WTC11 (cell line): ENCODE results near the gene DONSON. TPM values are rescaled to one million over a fixed set of nuclear protein-coding genes. Genes with fewer than 3 reads are reported as not detected.

Source experiments
- ATAC-seq: fragments of 200-7000 bp; cut with Tn5 transposase; 2 replicates; pipeline ENCODE4 v1.10.0; 2021; ENCODE audit warnings: mild to moderate bottlenecking, moderate library complexity
- CTCF ChIA-PET: fragments of 300-600 bp; sonication (Branson Sonifier 250); formaldehyde crosslinking; loops from one replicate; lab custom pipeline; 2021; ENCODE audit warnings: antibody characterized with exemption; lab: Charles Lee
- POLR2A ChIA-PET: fragments of 350-600 bp; sonication (Branson Sonifier 250); formaldehyde crosslinking; loops from one replicate; lab custom pipeline; 2021; ENCODE audit warnings: antibody characterized with exemption; lab: Charles Lee
- DNase-seq: peaks from one replicate; pipeline ENCODE4 v3.0.0; 2021; ENCODE audit warnings: low spot score
- H3K27ac Mint-ChIP-seq: 2 replicates; pipeline ENCODE4 v1.8.0; 2021; ENCODE audit warnings: mixed read lengths
- H3K27me3 Mint-ChIP-seq: 2 replicates; pipeline ENCODE4 v1.8.0; 2021; ENCODE audit warnings: low read depth, mild to moderate bottlenecking, moderate library complexity, mixed read lengths
- H3K36me3 Mint-ChIP-seq: 2 replicates; pipeline ENCODE4 v1.8.0; 2021; ENCODE audit warnings: mixed read lengths
- H3K4me1 Mint-ChIP-seq: 2 replicates; pipeline ENCODE4 v1.8.0; 2022; ENCODE audit warnings: mixed read lengths
- H3K4me3 Mint-ChIP-seq: 2 replicates; pipeline ENCODE4 v1.8.0; 2021; ENCODE audit warnings: mild to moderate bottlenecking, moderate library complexity, mixed read lengths
- H3K9me3 Mint-ChIP-seq: 2 replicates; pipeline ENCODE4 v1.8.0; 2021; ENCODE audit warnings: mixed read lengths
- AFF4 ChIP-seq: sonication (generic); formaldehyde crosslinking; IDR thresholded peaks from 2 replicates; pipeline ENCODE4 v1.8.1; 2023; ENCODE audit warnings: mild to moderate bottlenecking, missing genetic modification reagents, borderline replicate concordance
- ATF2 ChIP-seq: sonication (generic); formaldehyde crosslinking; IDR thresholded peaks from 2 replicates; pipeline ENCODE4 v1.8.1; 2022; ENCODE audit warnings: low read depth, missing genetic modification reagents, borderline replicate concordance
- E2F5 ChIP-seq: sonication (generic); formaldehyde crosslinking; IDR thresholded peaks from 2 replicates; pipeline ENCODE4 v1.8.1; 2022; ENCODE audit warnings: mild to moderate bottlenecking, moderate library complexity, missing genetic modification reagents
- ESRRA ChIP-seq: sonication (generic); formaldehyde crosslinking; IDR thresholded peaks from 2 replicates; pipeline ENCODE4 v1.8.1; 2022; ENCODE audit warnings: mild to moderate bottlenecking, missing genetic modification reagents, borderline replicate concordance
- ETV6 ChIP-seq: sonication (generic); formaldehyde crosslinking; IDR thresholded peaks from 2 replicates; pipeline ENCODE4 v1.8.1; 2022; ENCODE audit warnings: mild to moderate bottlenecking, missing genetic modification reagents
- FOXK1 ChIP-seq: sonication (generic); formaldehyde crosslinking; IDR thresholded peaks from 2 replicates; pipeline ENCODE4 v1.8.0; 2022; ENCODE audit warnings: mild to moderate bottlenecking, moderate library complexity, missing genetic modification reagents
- GTF2I ChIP-seq: fragments of 250-450 bp; sonication (Bioruptor Pico); conservative IDR thresholded peaks from 2 replicates; pipeline ENCODE4 v1.4.0; 2021; ENCODE audit warnings: mild to moderate bottlenecking
- NFATC4 ChIP-seq: fragments of 250-450 bp; sonication (Bioruptor Pico); IDR thresholded peaks from 2 replicates; pipeline ENCODE4 v1.9.0; 2021; ENCODE audit warnings: mild to moderate bottlenecking
- NR3C1 ChIP-seq: sonication (generic); formaldehyde crosslinking; conservative IDR thresholded peaks from 2 replicates; pipeline ENCODE4 v1.8.1; 2023; ENCODE audit warnings: low read depth, mild to moderate bottlenecking, missing genetic modification reagents
- PREB ChIP-seq: sonication (generic); formaldehyde crosslinking; IDR thresholded peaks from 2 replicates; pipeline ENCODE4 v1.8.1; 2022; ENCODE audit warnings: mild to moderate bottlenecking, missing genetic modification reagents, moderate library complexity, borderline replicate concordance
- RORB ChIP-seq: fragments of 250-450 bp; sonication (Bioruptor Pico); IDR thresholded peaks from 2 replicates; pipeline ENCODE4 v1.9.0; 2021; ENCODE audit warnings: mild to moderate bottlenecking
- SOX15 ChIP-seq: fragments of 250-450 bp; sonication (Bioruptor Pico); IDR thresholded peaks from 2 replicates; pipeline ENCODE4 v1.9.0; 2021; ENCODE audit warnings: mild to moderate bottlenecking
- TCF7 ChIP-seq: sonication (generic); formaldehyde crosslinking; IDR thresholded peaks from 2 replicates; pipeline ENCODE4 v1.8.0; 2022; ENCODE audit warnings: mild to moderate bottlenecking, low read depth, missing genetic modification reagents, moderate library complexity
- TEAD4 ChIP-seq: sonication (generic); formaldehyde crosslinking; IDR thresholded peaks from 2 replicates; pipeline ENCODE4 v1.8.0; 2022; ENCODE audit warnings: mild to moderate bottlenecking, missing genetic modification reagents
- USF1 ChIP-seq: sonication (generic); formaldehyde crosslinking; IDR thresholded peaks from 2 replicates; pipeline ENCODE4 v1.8.0; 2022; ENCODE audit warnings: mild to moderate bottlenecking, missing genetic modification reagents
- ZBTB21 ChIP-seq: sonication (generic); formaldehyde crosslinking; IDR thresholded peaks from 2 replicates; pipeline ENCODE4 v1.8.1; 2023; ENCODE audit warnings: mild to moderate bottlenecking, missing genetic modification reagents, borderline replicate concordance
- ZNF219 ChIP-seq: sonication (generic); formaldehyde crosslinking; IDR thresholded peaks from 2 replicates; pipeline ENCODE4 v1.8.0; 2023; ENCODE audit warnings: missing genetic modification reagents, mild to moderate bottlenecking, borderline replicate concordance
- ZNF396 ChIP-seq: fragments of 250-450 bp; sonication (Bioruptor Pico); IDR thresholded peaks from 2 replicates; pipeline ENCODE4 v1.8.0; 2021; ENCODE audit warnings: mild to moderate bottlenecking, moderate library complexity, borderline replicate concordance
- ZSCAN18 ChIP-seq: fragments of 250-450 bp; sonication (Bioruptor Pico); IDR thresholded peaks from 2 replicates; pipeline ENCODE4 v2.1.2; 2022; ENCODE audit warnings: mild to moderate bottlenecking, moderate library complexity
- total RNA-seq: library from RNA; stranded (reverse); gene quantifications from 3 replicates; pipeline ENCODE4 v1.2.3, GENCODE V29; 2021

The DONSON gene
- total RNA-seq, 1 experiment from 2014 or later = 32.2 TPM

- H3K9me3 Mint-ChIP-seq = peaks cover 3% of the 10 kb centered on the region; the same call in 1 of the 2 replicates
- ATAC-seq (no peak), DNase-seq (no peak)
- H3K4me1 Mint-ChIP-seq = no peaks in the 10 kb centered on the region
- peaks cover 27% of the 10 kb centered on the region for H3K36me3 Mint-ChIP-seq
- ChIA-PET POLR2A (interaction anchor here (0.7 kb wide), 1 partner anchor 399 kb away, joined by 4 read pairs; no protein-coding TSS in a partner anchor), CTCF (no interaction called here)
- TF ChIP-seq ZBTB21 (CRISPR knock-in tag) (no peak), TEAD4 (CRISPR knock-in tag) (no peak), ZNF219 (no peak), NFATC4 (CRISPR knock-in tag) (no peak), FOXK1 (CRISPR knock-in tag) (no peak), ZSCAN18 (CRISPR knock-in tag) (no peak), SOX15 (CRISPR knock-in tag) (no peak)
- no peaks in the 10 kb centered on the region for H3K27me3 Mint-ChIP-seq
- H3K4me3 Mint-ChIP-seq = no peak overlapping the region
- H3K27ac Mint-ChIP-seq = no peak overlapping the region
Observed at GRCh38 chr21:33598051-33598450, 9.6 kb upstream of the DONSON start.

- POLR2A ChIA-PET = interaction anchor here (0.8 to 1.5 kb wide), 4 partner anchors 12 to 97 kb away, joined by 3 to 12 read pairs (median 4); partner anchors contain the start of gene DNAJC28
- Mint-ChIP-seq H3K9me3 (no peaks in the 10 kb centered on the region), H3K27me3 (no peaks in the 10 kb centered on the region), H3K4me3 (peak overlapping the region; percentile 84), H3K4me1 (peaks cover 23% of the 10 kb centered on the region), H3K27ac (no peak overlapping the region), H3K36me3 (peaks cover 14% of the 10 kb centered on the region)
- TF ChIP-seq TCF7 (CRISPR knock-in tag) (0 out of 2 replicates have a peak, but pooled peaks have one; percentile 45), RORB (no peak), GTF2I (CRISPR knock-in tag) (no peak), NFATC4 (CRISPR knock-in tag) (0 out of 2 replicates have a peak, but pooled peaks have one; percentile 38), ETV6 (0 out of 2 replicates have a peak, but pooled peaks have one; percentile 7), USF1 (CRISPR knock-in tag) (peak; percentile 25; the same call in 1 of the 2 replicates), AFF4 (CRISPR knock-in tag) (no peak)
- CTCF ChIA-PET = interaction anchor here (1.1 to 7.5 kb wide), 8 partner anchors 13 to 321 kb away, joined by 3 to 94 read pairs (median 5); partner anchors contain the start of gene IL10RB
- peak; percentile 26 for DNase-seq
- peak; percentile 43 for ATAC-seq
Observed at GRCh38 chr21:33587792-33588484, 546 bp downstream of the DONSON start.

GRCh38 chr21:33586927-33587326, 1.6 kb downstream of the DONSON start:
- Mint-ChIP-seq H3K27me3 (no peaks in the 10 kb centered on the region), H3K36me3 (peaks cover 17% of the 10 kb centered on the region), H3K27ac (peak overlapping the region; percentile 3; the same call in 1 of the 2 replicates), H3K9me3 (no peaks in the 10 kb centered on the region), H3K4me3 (peak overlapping the region; percentile 84), H3K4me1 (peaks cover 23% of the 10 kb centered on the region)
- CTCF ChIA-PET = no interaction called here
- no peak for ATAC-seq
- POLR2A ChIA-PET = no interaction called here
- DNase-seq = no peak
- no peak for TF ChIP-seq E2F5 (CRISPR knock-in tag)
- no peak for TF ChIP-seq ESRRA (CRISPR knock-in tag)
- no peak for TF ChIP-seq ATF2 (CRISPR knock-in tag)
- no peak for TF ChIP-seq ZSCAN18 (CRISPR knock-in tag)
- TF ChIP-seq NR3C1 (CRISPR knock-in tag) = no peak
- TF ChIP-seq PREB (CRISPR knock-in tag) = no peak
- no peak for TF ChIP-seq ZBTB21 (CRISPR knock-in tag)
- no peak for TF ChIP-seq ZNF396 (CRISPR knock-in tag)
